ENCODE results near the gene ENTPD2. TPM values are rescaled to one million over a fixed set of nuclear protein-coding genes. Genes with fewer than 3 reads are reported as not detected.

ENTPD2 gene
- total RNA-seq, 6 donors from 2014 or later: 0.34 to 0.98 (median 0.55) TPM; not detected in 2

DNA sequence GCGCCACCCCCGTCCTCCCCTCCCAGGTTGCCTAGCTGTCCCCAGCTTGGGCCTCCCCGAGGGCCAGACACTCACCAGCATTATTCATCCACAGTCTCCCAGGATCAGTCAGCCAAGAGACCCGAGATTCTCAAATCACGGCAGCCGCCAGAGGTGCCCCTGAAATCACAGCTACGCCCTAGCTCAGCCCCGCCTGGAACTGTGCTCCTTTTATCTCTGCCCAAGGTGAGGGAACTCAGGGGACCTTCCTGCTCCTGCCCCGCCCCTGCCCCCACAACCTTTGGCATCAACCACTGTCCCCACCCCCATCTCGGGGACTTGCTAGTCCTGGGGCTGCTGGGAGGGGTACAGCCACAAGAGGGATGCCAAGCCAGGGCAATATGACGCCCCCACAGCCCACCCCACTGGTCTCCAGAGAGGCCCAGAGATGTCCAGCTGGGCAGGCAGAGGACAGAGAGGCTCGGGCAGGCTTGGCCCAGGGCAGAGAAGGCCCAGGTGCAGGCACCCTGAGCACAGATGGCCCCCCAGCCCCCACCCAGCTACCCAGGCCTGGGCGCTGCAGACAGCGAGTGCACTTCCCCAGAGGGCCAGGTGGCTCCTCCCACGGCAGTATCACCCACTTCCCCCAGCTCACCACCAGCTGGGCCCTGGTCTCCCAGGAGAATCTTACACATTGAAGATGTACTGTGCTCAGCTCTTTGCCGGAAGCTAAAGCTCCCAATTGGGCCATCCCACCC lies 21.8 kb downstream of the ENTPD2 start, which contains the start of gene FUT7:
Gene FUT7 (minus strand): TSS at position 185 of the 737 bp plus-strand sequence. CDS start 97 bp downstream, at position 88.
- 41 to 49% methylated on average over 6 to 16 of the region's 16 CpGs for WGBS, 2 donors
- H3K27ac ChIP-seq: peak within 1 kb of the TSS; percentile 60 to 79 (median 76)
- H3K36me3 ChIP-seq: no peaks in the 10 kb centered on the region
- peaks cover 39 to 68% (median 57%) of the 10 kb centered on the region in 4 donors for H3K4me1 ChIP-seq
- ATAC-seq (ENCODE audit: low FRiP score in 2 of 2) (no peak), DNase-seq (peak in 1 of 2 donors; percentile 64)
- H3K9me3 ChIP-seq: no peaks in the 10 kb centered on the region
- no peaks in the 10 kb centered on the region for H3K27me3 ChIP-seq
- H3K4me3 ChIP-seq: peak within 1 kb of the TSS in 3 of 4 donors; percentile 12 to 38 (median 21)
- no peak for TF ChIP-seq EP300 (IDR thresholded peaks at IDR 0.05)
- TF ChIP-seq, protein P1, sequence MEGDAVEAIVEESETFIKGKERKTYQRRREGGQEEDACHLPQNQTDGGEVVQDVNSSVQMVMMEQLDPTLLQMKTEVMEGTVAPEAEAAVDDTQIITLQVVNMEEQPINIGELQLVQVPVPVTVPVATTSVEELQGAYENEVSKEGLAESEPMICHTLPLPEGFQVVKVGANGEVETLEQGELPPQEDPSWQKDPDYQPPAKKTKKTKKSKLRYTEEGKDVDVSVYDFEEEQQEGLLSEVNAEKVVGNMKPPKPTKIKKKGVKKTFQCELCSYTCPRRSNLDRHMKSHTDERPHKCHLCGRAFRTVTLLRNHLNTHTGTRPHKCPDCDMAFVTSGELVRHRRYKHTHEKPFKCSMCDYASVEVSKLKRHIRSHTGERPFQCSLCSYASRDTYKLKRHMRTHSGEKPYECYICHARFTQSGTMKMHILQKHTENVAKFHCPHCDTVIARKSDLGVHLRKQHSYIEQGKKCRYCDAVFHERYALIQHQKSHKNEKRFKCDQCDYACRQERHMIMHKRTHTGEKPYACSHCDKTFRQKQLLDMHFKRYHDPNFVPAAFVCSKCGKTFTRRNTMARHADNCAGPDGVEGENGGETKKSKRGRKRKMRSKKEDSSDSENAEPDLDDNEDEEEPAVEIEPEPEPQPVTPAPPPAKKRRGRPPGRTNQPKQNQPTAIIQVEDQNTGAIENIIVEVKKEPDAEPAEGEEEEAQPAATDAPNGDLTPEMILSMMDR (IDR thresholded peaks at IDR 0.05): peak in 1 of 6 experiments; percentile 6

DNA sequence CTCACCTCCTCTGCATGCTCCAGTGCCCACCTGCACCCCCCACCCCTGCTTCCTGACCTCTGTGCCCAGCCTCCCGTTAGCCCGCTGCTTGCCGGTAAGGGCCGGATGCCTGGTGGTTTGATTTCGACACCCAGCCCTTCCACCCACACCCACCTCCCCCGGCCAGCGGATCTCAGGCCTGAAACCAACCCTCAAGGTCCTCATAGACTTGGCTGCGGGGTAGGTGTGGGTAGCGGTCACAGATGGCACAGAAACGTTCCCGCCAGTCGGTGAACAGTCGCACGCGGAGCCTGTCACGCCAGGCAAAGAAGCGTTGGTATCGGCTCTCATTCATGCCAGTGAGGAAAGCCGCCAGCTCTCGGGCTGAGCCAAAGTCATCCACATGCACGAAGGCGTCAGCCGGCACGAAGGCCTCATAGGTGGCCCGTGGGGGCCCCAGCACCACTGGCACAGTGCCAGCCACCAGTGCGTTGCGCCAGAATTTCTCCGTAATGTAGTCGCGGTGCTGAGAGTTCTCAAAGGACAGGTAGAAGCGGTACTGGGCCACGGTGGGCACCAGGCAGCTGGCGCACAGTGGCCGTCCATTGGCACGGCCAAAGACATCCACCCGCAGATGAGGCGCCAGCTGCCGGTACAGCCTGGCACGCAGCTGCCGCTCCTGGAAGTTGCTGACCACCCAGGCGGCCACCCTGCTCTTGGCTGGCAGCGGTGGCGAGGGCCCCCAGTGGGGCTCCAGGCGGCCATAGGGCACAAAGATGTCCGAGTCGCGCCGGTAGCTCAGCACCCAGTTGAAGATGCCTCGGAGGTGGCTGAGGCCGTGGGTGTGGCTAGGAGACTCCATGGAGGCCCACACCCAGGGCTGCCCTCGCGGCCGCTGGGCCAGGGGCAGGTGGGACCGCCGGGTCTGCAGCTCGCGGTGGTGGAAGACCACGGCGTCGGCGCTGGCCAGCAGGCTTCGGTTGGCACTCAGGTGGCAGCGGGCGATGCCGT lies 23.0 kb downstream of the ENTPD2 start:
- H3K27ac ChIP-seq: peak overlapping the region; percentile 71 to 79 (median 76)
- H3K4me1 ChIP-seq: peaks cover 43 to 80% (median 60%) of the 10 kb centered on the region in 4 donors
- H3K27me3 ChIP-seq: no peaks in the 10 kb centered on the region
- peak in 1 of 2 donors; percentile 38 for TF ChIP-seq POLR2AphosphoS5 (IDR thresholded peaks at IDR 0.05)
- no peak for TF ChIP-seq EP300 (IDR thresholded peaks at IDR 0.05)
- no peak for TF ChIP-seq POLR2A (IDR thresholded peaks at IDR 0.05)
- 74 to 77% methylated on average over 27 to 60 of the region's 65 CpGs for WGBS, 2 donors
- no peaks in the 10 kb centered on the region for H3K9me3 ChIP-seq
- H3K4me3 ChIP-seq: peak overlapping the region in 3 of 4 donors; percentile 12 to 38 (median 21)
- peak in 1 of 2 donors; percentile 78 for DNase-seq
- H3K36me3 ChIP-seq: no peaks in the 10 kb centered on the region
- no peak for ATAC-seq (ENCODE audit: low FRiP score in 2 of 2)

DNA sequence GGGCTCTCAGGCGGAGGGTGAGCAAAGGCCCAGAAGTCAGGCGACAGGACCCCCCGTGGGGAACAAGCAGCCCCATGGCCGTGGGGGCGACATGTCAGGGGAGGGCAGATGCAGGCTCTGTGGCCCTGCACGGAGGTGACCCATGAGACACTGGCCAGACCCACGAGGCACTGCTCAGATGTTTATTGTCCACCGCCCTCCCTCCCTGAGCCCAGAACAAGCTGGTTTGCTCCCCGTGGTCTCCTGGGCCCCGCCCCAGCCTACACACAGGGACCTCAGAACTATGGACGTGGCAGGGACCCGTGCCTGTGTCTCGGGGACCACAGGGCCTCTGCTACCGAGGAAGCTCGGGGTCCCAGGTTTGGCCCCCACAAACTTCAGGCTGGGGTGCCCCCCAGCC lies 23.9 kb downstream of the ENTPD2 start:
- DNase-seq (peak in 1 of 2 donors; percentile 33), ATAC-seq (ENCODE audit: low FRiP score in 2 of 2) (no peak)
- Histone ChIP-seq H3K4me1 (peaks cover 36 to 73% (median 53%) of the 10 kb centered on the region in 4 donors), H3K9me3 (no peaks in the 10 kb centered on the region), H3K36me3 (no peaks in the 10 kb centered on the region), H3K4me3 (peak overlapping the region in 3 of 4 donors; percentile 12 to 38 (median 21)), H3K27ac (peak overlapping the region; percentile 71 to 79 (median 76)), H3K27me3 (no peaks in the 10 kb centered on the region)
- TF ChIP-seq EP300 (IDR thresholded peaks at IDR 0.05): no peak
- TF ChIP-seq, protein P1 (IDR thresholded peaks at IDR 0.05): no peak
- TF ChIP-seq POLR2AphosphoS5 (IDR thresholded peaks at IDR 0.05): no peak
- TF ChIP-seq POLR2A (IDR thresholded peaks at IDR 0.05): no peak
- 50 to 56% methylated on average over 2 to 14 of the region's 15 CpGs for WGBS, 2 donors

DNA sequence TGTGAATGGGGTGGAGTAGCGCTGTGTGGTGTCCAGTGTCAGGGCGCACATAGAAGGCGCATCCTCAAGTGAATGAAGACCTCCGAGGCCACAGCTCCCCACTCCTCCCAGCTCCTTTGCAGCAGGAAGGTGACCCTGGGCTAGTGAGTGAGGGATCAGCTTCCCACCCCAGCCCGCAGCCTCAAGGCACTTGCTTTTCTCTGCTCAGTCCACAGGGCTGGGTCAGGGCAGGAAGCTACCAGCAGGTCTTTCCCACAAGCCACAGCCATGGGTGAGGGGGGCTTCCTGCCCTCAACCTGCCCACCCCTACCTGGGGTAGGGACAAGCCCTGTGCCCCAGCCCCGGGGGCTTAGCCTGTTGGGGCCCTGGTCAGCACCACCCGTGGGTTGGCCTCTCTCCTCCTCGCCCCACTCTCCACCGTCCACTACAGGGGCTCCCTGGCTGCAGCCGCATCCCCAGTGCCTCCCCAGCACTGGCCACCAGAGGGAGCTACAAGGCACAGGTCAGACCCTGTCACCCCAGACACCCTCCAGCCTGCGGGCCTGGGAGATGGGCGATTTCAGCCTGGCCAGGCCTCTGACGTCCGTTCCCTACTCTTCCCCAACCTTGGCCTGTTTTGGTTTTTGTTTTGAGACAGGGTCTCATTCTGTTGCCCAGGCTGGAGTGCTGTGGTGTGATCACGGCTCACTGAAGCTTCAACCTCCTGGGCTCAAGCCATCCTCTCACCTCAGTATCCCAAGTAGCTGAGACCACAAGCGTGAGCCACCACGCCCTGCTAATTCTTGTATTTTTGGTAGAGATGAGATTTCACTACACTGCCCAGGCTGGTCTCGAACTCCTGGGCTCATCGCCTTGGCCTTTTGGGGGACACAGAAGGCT lies 24.6 kb downstream of the ENTPD2 start:
- peak overlapping the region in 3 of 4 donors; percentile 54 to 72 (median 68) for H3K4me3 ChIP-seq
- no peaks in the 10 kb centered on the region for H3K27me3 ChIP-seq
- H3K9me3 ChIP-seq: no peaks in the 10 kb centered on the region
- ATAC-seq (ENCODE audit: low FRiP score in 2 of 2) (peak; percentile 85 to 88), DNase-seq (peak in 1 of 2 donors; percentile 82)
- H3K27ac ChIP-seq: peak overlapping the region; percentile 71 to 79 (median 76)
- no peaks in the 10 kb centered on the region for H3K36me3 ChIP-seq
- peaks cover 31 to 65% (median 46%) of the 10 kb centered on the region in 4 donors for H3K4me1 ChIP-seq
- WGBS, 2 donors: 18 to 25% methylated on average over 14 to 19 of the region's 19 CpGs
- TF ChIP-seq, protein P1 (IDR thresholded peaks at IDR 0.05): peak; percentile 90 to 95 (median 92)
- TF ChIP-seq EP300 (IDR thresholded peaks at IDR 0.05) (no peak), POLR2A (IDR thresholded peaks at IDR 0.05) (no peak), POLR2AphosphoS5 (IDR thresholded peaks at IDR 0.05) (no peak)

Data from upper lobe of left lung (tissue), 6 donors.